Measurements from ENCODE around the gene LAMTOR3. TPM values are rescaled to one million over a fixed set of nuclear protein-coding genes. Genes with fewer than 3 reads are reported as not detected.

Gene LAMTOR3
- total RNA-seq, 2 donors from 2014 or later, result 14.2 to 16.6 TPM

- intact Hi-C loops (cut with DNase I), result no loop called here
- no peak for ATAC-seq
These were observed 21.7 kb downstream of the LAMTOR3 start for GRCh38 chr4:99872570-99872969.

GRCh38 chr4:99868126-99868596, 26.1 kb downstream of the LAMTOR3 start:
- H3K36me3 ChIP-seq (replicated peaks in 1 of 2; ENCODE audit: insufficient read depth in 1 of 2, low read depth in 2 of 2), result no peaks in the 10 kb centered on the region
- DNase-seq (no peak), ATAC-seq (no peak)
- H3K27ac ChIP-seq, result no peak overlapping the region
- no peak overlapping the region for H3K4me3 ChIP-seq
- 52 to 53% methylated on average over 8 of the region's 8 CpGs for WGBS, 2 donors
- intact Hi-C loops (cut with DNase I), result no loop called here
- no peaks in the 10 kb centered on the region for H3K27me3 ChIP-seq
- TF ChIP-seq POLR2A (IDR thresholded peaks at IDR 0.05) (no peak), CTCF (IDR thresholded peaks at IDR 0.05) (no peak)
- no peaks in the 10 kb centered on the region for H3K9me3 ChIP-seq
- H3K4me1 ChIP-seq, result no peaks in the 10 kb centered on the region

More at GRCh38 chr4:99872570-99872969, 21.7 kb downstream of the LAMTOR3 start:
- DNase-seq, result no peak
- no peaks in the 10 kb centered on the region for H3K4me1 ChIP-seq
- H3K27me3 ChIP-seq, result no peaks in the 10 kb centered on the region
- TF ChIP-seq CTCF (IDR thresholded peaks at IDR 0.05), result no peak
- TF ChIP-seq POLR2A (IDR thresholded peaks at IDR 0.05), result no peak
- no peak overlapping the region for H3K27ac ChIP-seq
- H3K4me3 ChIP-seq, result no peak overlapping the region
- H3K36me3 ChIP-seq (replicated peaks in 1 of 2; ENCODE audit: insufficient read depth in 1 of 2, low read depth in 2 of 2), result no peaks in the 10 kb centered on the region
- no peaks in the 10 kb centered on the region for H3K9me3 ChIP-seq

- WGBS, 2 donors, result 47 to 59% methylated on average over 3 of the region's 3 CpGs
- Histone ChIP-seq H3K4me1 (no peaks in the 10 kb centered on the region), H3K36me3 (replicated peaks in 1 of 2; ENCODE audit: insufficient read depth in 1 of 2, low read depth in 2 of 2) (no peaks in the 10 kb centered on the region), H3K27ac (no peak overlapping the region), H3K4me3 (no peak overlapping the region), H3K9me3 (no peaks in the 10 kb centered on the region), H3K27me3 (no peaks in the 10 kb centered on the region)
- ATAC-seq (no peak), DNase-seq (no peak)
- intact Hi-C loops (cut with DNase I), result no loop called here
- TF ChIP-seq POLR2A (IDR thresholded peaks at IDR 0.05) (no peak), CTCF (IDR thresholded peaks at IDR 0.05) (no peak)
These were observed 30.4 kb downstream of the LAMTOR3 start for GRCh38 chr4:99863804-99864203.

GRCh38 chr4:99861120-99861905, 32.9 kb downstream of the LAMTOR3 start:
- no peaks in the 10 kb centered on the region for H3K4me1 ChIP-seq
- no peak overlapping the region for H3K27ac ChIP-seq
- no peaks in the 10 kb centered on the region for H3K9me3 ChIP-seq
- WGBS, 2 donors, result 36 to 37% methylated on average over 5 of the region's 5 CpGs
- no peak overlapping the region for H3K4me3 ChIP-seq
- no peaks in the 10 kb centered on the region for H3K27me3 ChIP-seq
- no peak for TF ChIP-seq CTCF (IDR thresholded peaks at IDR 0.05)
- no peak for TF ChIP-seq POLR2A (IDR thresholded peaks at IDR 0.05)
- DNase-seq (no peak), ATAC-seq (no peak)
- no peaks in the 10 kb centered on the region for H3K36me3 ChIP-seq (replicated peaks in 1 of 2; ENCODE audit: insufficient read depth in 1 of 2, low read depth in 2 of 2)
- intact Hi-C loops (cut with DNase I), result no loop called here

- intact Hi-C loops (cut with DNase I), result no loop called here
- Histone ChIP-seq H3K27me3 (no peaks in the 10 kb centered on the region), H3K4me3 (no peak overlapping the region), H3K4me1 (no peaks in the 10 kb centered on the region), H3K27ac (no peak overlapping the region), H3K9me3 (no peaks in the 10 kb centered on the region), H3K36me3 (replicated peaks in 1 of 2; ENCODE audit: insufficient read depth in 1 of 2, low read depth in 2 of 2) (no peaks in the 10 kb centered on the region)
- no peak for DNase-seq
- no peak for ATAC-seq
- TF ChIP-seq POLR2A (IDR thresholded peaks at IDR 0.05), result no peak
- no peak for TF ChIP-seq CTCF (IDR thresholded peaks at IDR 0.05)
- 55 to 57% methylated on average over 2 of the region's 2 CpGs for WGBS, 2 donors
These were observed 33.7 kb downstream of the LAMTOR3 start for GRCh38 chr4:99860521-99860920.

Data from body of pancreas (tissue), 4 donors.